NCI-H526 (cell line): ENCODE results near the gene SESTD1.

Source experiments
- DNase-seq, 2 experiments: peaks; one replicate each; lab custom pipeline; 2025; lab: John Stamatoyannopoulos, UW

SESTD1 gene

GRCh38 chr2:179264368-179265081 lies at the start of gene SESTD1:
SESTD1 (minus strand) TSS chr2:179264832; CDS start chr2:179191841, 72,991 bp downstream.
- DNase-seq, result peak in 1 of 2 experiments; percentile 90

GRCh38 chr2:179313057-179313456 lies 48.4 kb upstream of the SESTD1 start:
- no peak for DNase-seq

- no peak for DNase-seq
Measured at GRCh38 chr2:179311101-179311500, 46.5 kb upstream of the SESTD1 start.

- DNase-seq, result no peak
Measured at GRCh38 chr2:179307616-179308371, 43.2 kb upstream of the SESTD1 start.

- DNase-seq, result no peak
Measured at GRCh38 chr2:179305125-179305524, 40.5 kb upstream of the SESTD1 start.

- DNase-seq, result no peak
Measured at GRCh38 chr2:179304424-179304823, 39.8 kb upstream of the SESTD1 start.

- DNase-seq, result no peak
Measured at GRCh38 chr2:179302764-179303571, 38.3 kb upstream of the SESTD1 start.

GRCh38 chr2:179302149-179302548 lies 37.5 kb upstream of the SESTD1 start:
- no peak for DNase-seq

GRCh38 chr2:179298666-179299065 lies 34.0 kb upstream of the SESTD1 start:
- no peak for DNase-seq

- no peak for DNase-seq
Measured at GRCh38 chr2:179297927-179298326, 33.3 kb upstream of the SESTD1 start.

GRCh38 chr2:179290329-179290728 lies 25.7 kb upstream of the SESTD1 start:
- DNase-seq, result no peak

GRCh38 chr2:179285060-179285459 lies 20.4 kb upstream of the SESTD1 start:
- no peak for DNase-seq

- no peak for DNase-seq
Measured at GRCh38 chr2:179277429-179278196, 13.0 kb upstream of the SESTD1 start.

- no peak for DNase-seq
Measured at GRCh38 chr2:179275253-179276012, 10.8 kb upstream of the SESTD1 start.

- no peak for DNase-seq
Measured at GRCh38 chr2:179274749-179275148, 10.1 kb upstream of the SESTD1 start.

GRCh38 chr2:179273461-179273962 lies 8.9 kb upstream of the SESTD1 start:
- DNase-seq, result no peak

- no peak for DNase-seq
Measured at GRCh38 chr2:179272406-179273192, 8.0 kb upstream of the SESTD1 start.

GRCh38 chr2:179270689-179271088 lies 6.1 kb upstream of the SESTD1 start:
- DNase-seq, result no peak

GRCh38 chr2:179268277-179268925 lies 3.8 kb upstream of the SESTD1 start:
- DNase-seq, result no peak
